Endothelial cell of hepatic sinusoid (primary cell): Measurements from ENCODE around the gene CCDC175.

ENCODE experiments used
- in situ Hi-C: cut with HindIII; loops from 2 replicates; pipeline ENCODE4 v1.10.0; 2017; ENCODE audit warnings: low sequenced_read_pairs

Gene CCDC175

GRCh38 chr14:59576332-59577294 lies at the start of gene CCDC175:
Gene CCDC175 (minus strand): TSS chr14:59576812. CDS start chr14:59576775, 37 bp downstream.
- in situ Hi-C loops, result no loop called here

- in situ Hi-C loops, result no loop called here
Measured at GRCh38 chr14:59622631-59623030, 46.0 kb upstream of the CCDC175 start.

GRCh38 chr14:59619061-59619460 lies 42.4 kb upstream of the CCDC175 start:
- in situ Hi-C loops, result no loop called here

- in situ Hi-C loops, result no loop called here
Measured at GRCh38 chr14:59601056-59601455, 24.4 kb upstream of the CCDC175 start.

GRCh38 chr14:59600211-59600945 lies 23.8 kb upstream of the CCDC175 start:
- in situ Hi-C loops, result no loop called here

- in situ Hi-C loops, result no loop called here
Measured at GRCh38 chr14:59595071-59595470, 18.5 kb upstream of the CCDC175 start.

GRCh38 chr14:59591641-59592370 lies 15.2 kb upstream of the CCDC175 start:
- in situ Hi-C loops, result no loop called here

GRCh38 chr14:59588101-59588500 lies 11.5 kb upstream of the CCDC175 start:
- in situ Hi-C loops, result no loop called here

- in situ Hi-C loops, result no loop called here
Measured at GRCh38 chr14:59585891-59586554, 9.4 kb upstream of the CCDC175 start.

GRCh38 chr14:59583755-59584154 lies 7.1 kb upstream of the CCDC175 start:
- in situ Hi-C loops, result no loop called here

GRCh38 chr14:59582845-59583509 lies 6.4 kb upstream of the CCDC175 start:
- in situ Hi-C loops, result no loop called here

GRCh38 chr14:59582161-59582560 lies 5.5 kb upstream of the CCDC175 start:
- in situ Hi-C loops, result no loop called here

- in situ Hi-C loops, result no loop called here
Measured at GRCh38 chr14:59580911-59581310, 4.3 kb upstream of the CCDC175 start.

GRCh38 chr14:59570122-59570521 lies 6.5 kb downstream of the CCDC175 start:
- in situ Hi-C loops, result no loop called here

- in situ Hi-C loops, result no loop called here
Measured at GRCh38 chr14:59566725-59567124, 9.9 kb downstream of the CCDC175 start.

- in situ Hi-C loops, result no loop called here
Measured at GRCh38 chr14:59566296-59566695, 10.3 kb downstream of the CCDC175 start.

- in situ Hi-C loops, result no loop called here
Measured at GRCh38 chr14:59565087-59565486, 11.5 kb downstream of the CCDC175 start.

- in situ Hi-C loops, result no loop called here
Measured at GRCh38 chr14:59564366-59564765, 12.2 kb downstream of the CCDC175 start.

- in situ Hi-C loops, result no loop called here
Measured at GRCh38 chr14:59547310-59547709, 29.3 kb downstream of the CCDC175 start.

- in situ Hi-C loops, result no loop called here
Measured at GRCh38 chr14:59543873-59544272, 32.7 kb downstream of the CCDC175 start.
